DLD1 (cell line): ENCODE measurements around the gene ITSN1.

Experiments used
- in situ Hi-C: cut with HindIII; loops from 2 replicates; pipeline ENCODE4 v1.10.0; 2017; ENCODE audit warnings: low sequenced_read_pairs

The ITSN1 gene

GRCh38 chr21:33677450-33677849 lies 35.1 kb downstream of the ITSN1 start:
- in situ Hi-C loops = no loop called here

- in situ Hi-C loops = no loop called here
Measured at GRCh38 chr21:33680870-33681269, 38.6 kb downstream of the ITSN1 start.

- in situ Hi-C loops = no loop called here
Measured at GRCh38 chr21:33682992-33683627, 40.8 kb downstream of the ITSN1 start.

- in situ Hi-C loops = no loop called here
Measured at GRCh38 chr21:33684068-33684467, 41.8 kb downstream of the ITSN1 start.

- in situ Hi-C loops = no loop called here
Measured at GRCh38 chr21:33684923-33685560, 42.7 kb downstream of the ITSN1 start.

- in situ Hi-C loops = no loop called here
Measured at GRCh38 chr21:33685613-33686197, 43.4 kb downstream of the ITSN1 start.

- in situ Hi-C loops = no loop called here
Measured at GRCh38 chr21:33686386-33686785, 44.1 kb downstream of the ITSN1 start.

- in situ Hi-C loops = no loop called here
Measured at GRCh38 chr21:33687634-33688033, 45.3 kb downstream of the ITSN1 start.

- in situ Hi-C loops = no loop called here
Measured at GRCh38 chr21:33688353-33688752, 46.1 kb downstream of the ITSN1 start.

GRCh38 chr21:33690874-33691273 lies 48.6 kb downstream of the ITSN1 start:
- in situ Hi-C loops = no loop called here

- in situ Hi-C loops = no loop called here
Measured at GRCh38 chr21:33691945-33692603, 49.8 kb downstream of the ITSN1 start.

GRCh38 chr21:33695813-33696212 lies 53.5 kb downstream of the ITSN1 start:
- in situ Hi-C loops = no loop called here

GRCh38 chr21:33696465-33696864 lies 54.2 kb downstream of the ITSN1 start:
- in situ Hi-C loops = no loop called here

- in situ Hi-C loops = no loop called here
Measured at GRCh38 chr21:33698087-33698860, 56.0 kb downstream of the ITSN1 start.

GRCh38 chr21:33699277-33699676 lies 57.0 kb downstream of the ITSN1 start:
- in situ Hi-C loops = no loop called here

- in situ Hi-C loops = no loop called here
Measured at GRCh38 chr21:33700491-33700890, 58.2 kb downstream of the ITSN1 start.

- in situ Hi-C loops = no loop called here
Measured at GRCh38 chr21:33703750-33704606, 61.7 kb downstream of the ITSN1 start.

GRCh38 chr21:33707846-33708245 lies 65.5 kb downstream of the ITSN1 start:
- in situ Hi-C loops = no loop called here

GRCh38 chr21:33708874-33709273 lies 66.6 kb downstream of the ITSN1 start:
- in situ Hi-C loops = no loop called here
